ENCODE results near the gene ASCC1.

DNA sequence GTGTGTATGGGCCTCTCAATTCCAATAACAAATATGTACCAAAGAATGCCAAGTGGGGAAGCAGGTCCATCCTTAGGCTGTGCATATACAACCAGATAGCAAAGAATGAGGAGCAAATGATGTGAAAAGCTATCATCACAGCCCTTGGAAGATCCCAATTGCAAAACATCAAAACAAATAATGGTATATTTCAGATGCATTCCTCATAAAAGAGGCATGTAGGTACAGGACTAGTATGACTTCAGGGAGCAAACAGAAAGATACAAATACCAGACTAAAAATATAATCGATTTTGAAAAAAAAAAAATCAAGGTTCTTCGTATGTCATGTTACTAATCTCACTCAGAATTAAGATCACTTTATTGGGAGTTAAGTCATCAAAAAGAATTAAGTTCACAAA, 109.2 kb downstream of the ASCC1 start:
- TF ChIP-seq, protein P1, sequence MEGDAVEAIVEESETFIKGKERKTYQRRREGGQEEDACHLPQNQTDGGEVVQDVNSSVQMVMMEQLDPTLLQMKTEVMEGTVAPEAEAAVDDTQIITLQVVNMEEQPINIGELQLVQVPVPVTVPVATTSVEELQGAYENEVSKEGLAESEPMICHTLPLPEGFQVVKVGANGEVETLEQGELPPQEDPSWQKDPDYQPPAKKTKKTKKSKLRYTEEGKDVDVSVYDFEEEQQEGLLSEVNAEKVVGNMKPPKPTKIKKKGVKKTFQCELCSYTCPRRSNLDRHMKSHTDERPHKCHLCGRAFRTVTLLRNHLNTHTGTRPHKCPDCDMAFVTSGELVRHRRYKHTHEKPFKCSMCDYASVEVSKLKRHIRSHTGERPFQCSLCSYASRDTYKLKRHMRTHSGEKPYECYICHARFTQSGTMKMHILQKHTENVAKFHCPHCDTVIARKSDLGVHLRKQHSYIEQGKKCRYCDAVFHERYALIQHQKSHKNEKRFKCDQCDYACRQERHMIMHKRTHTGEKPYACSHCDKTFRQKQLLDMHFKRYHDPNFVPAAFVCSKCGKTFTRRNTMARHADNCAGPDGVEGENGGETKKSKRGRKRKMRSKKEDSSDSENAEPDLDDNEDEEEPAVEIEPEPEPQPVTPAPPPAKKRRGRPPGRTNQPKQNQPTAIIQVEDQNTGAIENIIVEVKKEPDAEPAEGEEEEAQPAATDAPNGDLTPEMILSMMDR (IDR thresholded peaks at IDR 0.05; ENCODE audit: poor library complexity) = no peak
- TF ChIP-seq EZH2phosphoT487 (IDR thresholded peaks at IDR 0.05; ENCODE audit: low read depth, severe bottlenecking, unreplicated experiment) = no peak
